ENCODE data around the gene NUCB2.

NUCB2 gene

DNA sequence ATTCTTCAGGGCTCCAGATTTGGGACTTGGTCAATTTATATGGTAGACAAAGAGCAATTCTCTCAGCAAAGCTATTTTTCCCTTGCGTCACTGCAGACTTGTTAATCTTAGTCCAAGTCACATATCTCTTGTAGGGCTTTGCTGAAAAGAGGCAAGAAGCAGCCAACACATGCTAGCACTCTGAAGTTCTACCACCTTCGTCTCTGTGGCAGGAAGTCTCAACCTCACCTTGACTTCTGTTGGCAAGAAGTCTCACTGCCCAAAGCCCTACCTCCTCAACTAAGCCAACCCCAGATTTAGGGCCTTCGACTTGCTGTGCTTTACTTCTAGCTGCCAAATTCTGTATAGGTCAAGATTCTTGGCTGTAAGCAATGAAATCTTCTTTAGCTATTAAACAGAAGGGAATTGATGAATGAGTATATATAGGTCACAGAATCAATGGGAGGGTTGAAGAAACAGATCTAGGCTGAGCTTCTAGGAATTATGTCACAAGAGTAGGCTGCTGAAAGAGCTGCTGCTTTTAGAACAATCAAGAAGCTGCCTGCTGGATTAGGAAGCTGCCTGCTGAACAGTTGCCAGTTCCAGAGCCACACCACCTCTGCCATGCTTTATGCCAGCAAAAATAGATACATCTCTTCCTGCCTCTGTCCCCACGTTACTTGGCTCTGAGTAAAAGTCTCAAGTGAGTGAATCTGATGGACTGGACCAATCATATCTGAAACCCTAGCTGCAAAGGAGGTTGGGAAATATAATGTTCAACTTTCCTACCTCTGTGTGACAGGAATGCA is 57.5 kb downstream of the NUCB2 start:
- Histone ChIP-seq H3K9me2 (replicated peaks; ENCODE audit: control insufficient read depth, low read length) (no peaks in the 10 kb centered on the region), H3F3A (ENCODE audit: control insufficient read depth, insufficient read depth) (no peaks in the 10 kb centered on the region), H4K20me1 (ENCODE audit: control insufficient read depth, insufficient read depth, low read depth, low read length) (no peaks in the 10 kb centered on the region), H3K4me2 (ENCODE audit: low read length) (no peak overlapping the region), H3K79me2 (ENCODE audit: control insufficient read depth, low read length) (no peaks in the 10 kb centered on the region), H3K27me3 (ENCODE audit: control insufficient read depth, low read length) (no peaks in the 10 kb centered on the region), H3K9me3 (ENCODE audit: control insufficient read depth, insufficient read depth, low read length) (no peaks in the 10 kb centered on the region), H3K4me3 (ENCODE audit: low read length) (no peak overlapping the region), H3K4me1 (ENCODE audit: control insufficient read depth, low read length) (no peaks in the 10 kb centered on the region), H3K27ac (ENCODE audit: low read depth, low read length) (no peak overlapping the region), H3K36me3 (ENCODE audit: control insufficient read depth, low read length) (no peaks in the 10 kb centered on the region)
- TF ChIP-seq, protein P1, sequence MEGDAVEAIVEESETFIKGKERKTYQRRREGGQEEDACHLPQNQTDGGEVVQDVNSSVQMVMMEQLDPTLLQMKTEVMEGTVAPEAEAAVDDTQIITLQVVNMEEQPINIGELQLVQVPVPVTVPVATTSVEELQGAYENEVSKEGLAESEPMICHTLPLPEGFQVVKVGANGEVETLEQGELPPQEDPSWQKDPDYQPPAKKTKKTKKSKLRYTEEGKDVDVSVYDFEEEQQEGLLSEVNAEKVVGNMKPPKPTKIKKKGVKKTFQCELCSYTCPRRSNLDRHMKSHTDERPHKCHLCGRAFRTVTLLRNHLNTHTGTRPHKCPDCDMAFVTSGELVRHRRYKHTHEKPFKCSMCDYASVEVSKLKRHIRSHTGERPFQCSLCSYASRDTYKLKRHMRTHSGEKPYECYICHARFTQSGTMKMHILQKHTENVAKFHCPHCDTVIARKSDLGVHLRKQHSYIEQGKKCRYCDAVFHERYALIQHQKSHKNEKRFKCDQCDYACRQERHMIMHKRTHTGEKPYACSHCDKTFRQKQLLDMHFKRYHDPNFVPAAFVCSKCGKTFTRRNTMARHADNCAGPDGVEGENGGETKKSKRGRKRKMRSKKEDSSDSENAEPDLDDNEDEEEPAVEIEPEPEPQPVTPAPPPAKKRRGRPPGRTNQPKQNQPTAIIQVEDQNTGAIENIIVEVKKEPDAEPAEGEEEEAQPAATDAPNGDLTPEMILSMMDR (IDR thresholded peaks at IDR 0.05; ENCODE audit: low read depth, low read length, poor library complexity, severe bottlenecking) = no peak
- TF ChIP-seq EZH2phosphoT487 (IDR thresholded peaks at IDR 0.05; ENCODE audit: borderline replicate concordance, low read length) = no peak

DNA sequence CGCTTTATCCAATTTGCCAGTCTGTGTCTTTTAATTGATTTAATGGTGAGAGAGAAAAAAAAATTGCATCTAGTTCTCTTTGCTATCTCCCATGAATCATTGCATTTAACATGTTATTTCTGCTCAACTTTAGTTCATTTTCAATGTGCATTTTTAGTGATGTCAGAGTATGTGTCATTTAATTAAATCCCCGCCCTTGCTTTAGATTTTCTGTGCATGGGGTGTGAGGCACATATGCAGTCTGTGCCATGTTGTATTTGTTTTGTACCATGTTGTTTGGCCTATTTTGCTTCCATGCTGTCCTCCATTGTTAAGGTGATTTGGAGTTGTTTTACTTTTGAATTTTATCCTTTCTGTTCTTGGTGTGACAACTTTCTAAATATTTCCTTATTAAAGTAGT is 66.7 kb downstream of the NUCB2 start:
- H3K36me3 ChIP-seq (ENCODE audit: control insufficient read depth, low read length) = no peaks in the 10 kb centered on the region
- H3K79me2 ChIP-seq (ENCODE audit: control insufficient read depth, low read length) = no peaks in the 10 kb centered on the region
- no peaks in the 10 kb centered on the region for H3K9me2 ChIP-seq (replicated peaks; ENCODE audit: control insufficient read depth, low read length)
- H3K4me1 ChIP-seq (ENCODE audit: control insufficient read depth, low read length) = no peaks in the 10 kb centered on the region
- no peak for TF ChIP-seq EZH2phosphoT487 (IDR thresholded peaks at IDR 0.05; ENCODE audit: borderline replicate concordance, low read length)
- TF ChIP-seq, protein P1 (IDR thresholded peaks at IDR 0.05; ENCODE audit: low read depth, low read length, poor library complexity, severe bottlenecking) = no peak
- H3F3A ChIP-seq (ENCODE audit: control insufficient read depth, insufficient read depth) = no peaks in the 10 kb centered on the region
- H3K4me2 ChIP-seq (ENCODE audit: low read length) = no peak overlapping the region
- no peaks in the 10 kb centered on the region for H3K27me3 ChIP-seq (ENCODE audit: control insufficient read depth, low read length)
- no peak overlapping the region for H3K4me3 ChIP-seq (ENCODE audit: low read length)
- no peak overlapping the region for H3K27ac ChIP-seq (ENCODE audit: low read depth, low read length)
- H4K20me1 ChIP-seq (ENCODE audit: control insufficient read depth, insufficient read depth, low read depth, low read length) = no peaks in the 10 kb centered on the region
- H3K9me3 ChIP-seq (ENCODE audit: control insufficient read depth, insufficient read depth, low read length) = no peaks in the 10 kb centered on the region

DNA sequence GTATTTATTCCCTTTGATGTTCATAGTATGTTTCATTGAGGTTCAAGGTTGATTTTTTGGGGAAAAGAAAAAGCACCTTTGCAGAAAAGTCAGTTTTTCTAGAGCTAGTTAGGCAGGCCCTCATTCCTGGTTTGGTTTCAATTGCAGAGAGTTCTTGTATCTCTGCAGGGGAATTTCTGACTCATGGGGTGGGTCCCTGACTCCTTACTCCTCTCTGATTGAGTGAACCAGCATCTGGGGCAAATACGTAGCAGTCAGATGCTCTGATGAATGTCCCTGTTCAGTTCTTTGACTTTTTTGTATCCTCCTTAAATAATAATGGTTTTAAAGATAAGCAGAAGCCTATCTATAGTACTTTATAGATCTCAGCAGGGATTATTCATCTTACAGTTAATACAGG is 67.4 kb downstream of the NUCB2 start:
- Histone ChIP-seq H3K9me2 (replicated peaks; ENCODE audit: control insufficient read depth, low read length) (no peaks in the 10 kb centered on the region), H3K4me2 (ENCODE audit: low read length) (no peak overlapping the region), H3K36me3 (ENCODE audit: control insufficient read depth, low read length) (no peaks in the 10 kb centered on the region), H3K4me3 (ENCODE audit: low read length) (no peak overlapping the region), H3F3A (ENCODE audit: control insufficient read depth, insufficient read depth) (no peaks in the 10 kb centered on the region), H3K27me3 (ENCODE audit: control insufficient read depth, low read length) (no peaks in the 10 kb centered on the region), H4K20me1 (ENCODE audit: control insufficient read depth, insufficient read depth, low read depth, low read length) (no peaks in the 10 kb centered on the region), H3K9me3 (ENCODE audit: control insufficient read depth, insufficient read depth, low read length) (no peaks in the 10 kb centered on the region), H3K79me2 (ENCODE audit: control insufficient read depth, low read length) (no peaks in the 10 kb centered on the region), H3K4me1 (ENCODE audit: control insufficient read depth, low read length) (no peaks in the 10 kb centered on the region), H3K27ac (ENCODE audit: low read depth, low read length) (no peak overlapping the region)
- TF ChIP-seq EZH2phosphoT487 (IDR thresholded peaks at IDR 0.05; ENCODE audit: borderline replicate concordance, low read length) = no peak
- TF ChIP-seq, protein P1 (IDR thresholded peaks at IDR 0.05; ENCODE audit: low read depth, low read length, poor library complexity, severe bottlenecking) = no peak

All from DOHH2 (cell line).